NCI-H2196 treated with DMSO at 0.1 percent for 48 hours (cell line): ENCODE data around the gene CDKAL1.

ENCODE experiments used
- DNase-seq: peaks from one replicate; lab custom pipeline; 2025; ENCODE audit not compliant: unreplicated experiment; lab: John Stamatoyannopoulos, UW

CDKAL1 gene

GRCh38 chr6:21131406-21131805 lies 597.1 kb downstream of the CDKAL1 start:
- no peak for DNase-seq

DNA sequence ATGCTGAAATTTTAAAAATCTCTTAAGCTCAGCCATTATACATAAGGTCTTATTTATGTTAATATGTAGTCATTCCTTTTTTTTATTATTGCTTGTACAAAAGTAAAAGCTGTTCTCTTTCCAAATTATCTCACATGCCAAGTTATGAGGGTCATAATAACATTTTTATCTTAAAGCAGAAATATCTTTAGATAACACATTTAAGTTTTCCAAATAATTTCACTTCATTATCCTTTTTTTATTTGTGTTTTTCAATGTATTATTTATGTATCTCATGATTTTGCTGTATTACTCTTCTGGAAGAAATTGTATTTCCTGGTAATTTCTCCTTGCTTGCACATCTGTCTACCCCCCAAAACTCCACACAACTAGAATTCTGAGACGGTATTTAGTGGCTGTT lies 598.2 kb downstream of the CDKAL1 start:
- no peak for DNase-seq

GRCh38 chr6:21132856-21133838 lies 598.9 kb downstream of the CDKAL1 start:
- DNase-seq: no peak

GRCh38 chr6:21133901-21134300 lies 599.6 kb downstream of the CDKAL1 start:
- no peak for DNase-seq

GRCh38 chr6:21134356-21134755 lies 600.1 kb downstream of the CDKAL1 start:
- DNase-seq: no peak

DNA sequence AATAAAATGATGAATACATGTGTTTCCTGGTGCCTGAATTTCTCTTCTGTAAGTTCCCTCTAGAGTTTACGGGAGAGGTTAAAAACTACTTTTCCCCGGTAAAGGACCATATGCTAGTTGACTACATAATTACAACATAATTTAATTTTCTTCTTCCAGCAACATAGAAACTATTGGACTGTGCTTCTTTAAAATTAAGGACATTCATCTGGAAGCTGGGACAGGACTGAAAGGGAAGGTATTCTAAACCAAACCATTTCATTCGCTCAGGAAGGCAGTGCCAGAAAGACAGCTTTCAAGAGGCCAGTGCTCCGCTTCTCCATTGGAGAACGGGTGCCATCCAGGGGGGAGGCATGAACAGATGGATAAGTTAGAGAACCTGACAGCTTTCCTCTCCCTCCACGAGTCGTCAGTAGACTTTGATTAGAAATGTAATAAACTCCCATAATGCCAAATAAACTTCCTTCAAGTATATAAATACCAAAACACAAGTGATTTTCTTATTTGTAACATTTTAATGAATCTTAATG lies 601.3 kb downstream of the CDKAL1 start:
- no peak for DNase-seq

DNA sequence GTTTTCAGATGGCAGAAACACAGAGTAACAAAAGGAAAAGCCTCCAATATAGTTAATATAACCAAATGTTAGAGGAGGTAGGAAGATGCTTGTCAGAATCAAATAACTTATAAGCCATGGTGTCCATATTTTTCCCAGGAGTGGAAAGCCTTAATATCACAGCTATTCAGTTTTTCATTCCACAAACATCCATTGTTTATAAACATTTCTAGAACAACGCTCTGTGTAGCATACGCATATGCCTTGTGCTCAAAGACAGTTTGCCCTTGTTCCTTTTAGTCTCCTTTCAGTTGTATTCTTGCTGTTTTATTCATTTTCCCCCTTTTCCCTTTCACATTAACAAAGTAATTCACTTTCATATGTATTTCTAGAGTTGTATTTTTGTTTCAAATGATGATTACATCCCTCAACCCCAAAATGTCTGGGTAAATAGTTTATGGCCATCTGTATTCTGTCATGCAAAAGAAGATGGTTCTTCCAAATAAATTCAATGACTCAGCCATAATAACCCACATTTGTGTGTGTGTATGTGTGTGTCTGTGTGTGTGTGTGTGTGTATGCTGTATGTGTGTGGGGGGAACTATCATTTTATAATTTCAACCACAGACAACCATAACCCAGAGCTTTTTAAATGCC lies 603.6 kb downstream of the CDKAL1 start:
- DNase-seq: no peak

DNA sequence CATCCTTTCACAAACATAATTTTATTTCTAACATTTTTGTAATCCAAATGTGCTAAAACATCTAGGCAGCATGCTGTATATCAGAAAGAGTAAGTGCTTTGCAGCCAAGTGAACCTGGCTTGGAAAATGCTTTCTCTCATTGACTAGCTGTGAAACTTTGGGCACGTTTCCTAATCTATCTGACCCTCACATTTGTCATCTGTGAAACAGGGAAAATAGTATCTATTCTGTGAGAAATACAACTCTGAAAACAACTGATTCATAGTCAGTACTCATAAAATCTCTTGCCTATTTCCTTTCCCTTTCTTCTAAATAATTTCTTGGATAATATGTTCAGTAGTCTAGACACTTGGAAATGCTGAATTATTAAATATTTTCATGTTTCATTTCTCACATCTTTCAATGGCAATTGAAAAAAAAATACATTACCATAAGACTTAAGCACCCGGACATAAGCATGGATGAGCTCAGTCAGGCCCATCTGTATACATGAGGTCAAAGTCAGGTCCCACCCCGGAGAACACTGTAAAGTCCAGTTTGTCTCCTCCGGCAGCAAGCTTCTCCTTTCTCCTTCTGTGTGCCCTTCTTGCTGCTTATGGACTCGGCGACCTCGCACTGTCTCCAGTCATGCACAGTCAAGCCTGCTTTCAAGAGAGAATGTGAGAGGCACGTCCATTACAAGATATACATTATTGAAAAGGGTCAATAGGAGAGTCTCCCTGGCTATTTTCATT lies 604.2 kb downstream of the CDKAL1 start:
- no peak for DNase-seq

GRCh38 chr6:21140966-21141365 lies 606.7 kb downstream of the CDKAL1 start:
- no peak for DNase-seq

DNA sequence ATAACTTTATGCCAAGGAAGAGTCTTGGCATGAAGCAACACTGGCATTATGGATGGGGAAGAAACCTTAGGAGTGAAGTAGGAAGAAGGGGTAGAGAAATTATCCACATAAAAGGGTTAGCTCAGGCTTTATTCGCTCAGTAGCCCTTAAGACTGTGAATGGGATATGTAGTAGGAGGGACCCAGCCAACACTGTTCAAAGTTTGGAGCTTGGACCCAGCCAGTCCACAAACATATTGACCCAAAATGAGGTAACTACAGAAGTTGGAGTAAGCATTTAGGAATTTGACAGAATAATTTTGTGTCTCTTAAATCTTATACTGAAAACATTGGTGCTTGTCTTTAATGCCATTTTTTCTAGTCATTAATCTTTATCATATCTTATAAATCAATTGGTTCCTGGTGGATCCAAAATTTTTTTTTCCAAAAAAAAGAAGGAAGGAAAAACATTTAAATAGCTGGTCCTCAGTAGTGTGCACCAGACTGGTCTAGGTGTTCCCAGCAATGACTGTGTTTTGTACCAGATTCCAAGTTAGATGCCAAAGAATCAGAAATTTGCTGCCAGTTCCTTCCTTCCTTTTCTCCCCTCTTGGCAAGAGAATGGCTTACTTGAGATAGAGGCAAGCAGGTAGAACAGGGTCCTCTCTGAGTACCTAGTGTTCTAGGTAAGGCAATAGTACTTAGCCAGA lies 607.5 kb downstream of the CDKAL1 start:
- no peak for DNase-seq

DNA sequence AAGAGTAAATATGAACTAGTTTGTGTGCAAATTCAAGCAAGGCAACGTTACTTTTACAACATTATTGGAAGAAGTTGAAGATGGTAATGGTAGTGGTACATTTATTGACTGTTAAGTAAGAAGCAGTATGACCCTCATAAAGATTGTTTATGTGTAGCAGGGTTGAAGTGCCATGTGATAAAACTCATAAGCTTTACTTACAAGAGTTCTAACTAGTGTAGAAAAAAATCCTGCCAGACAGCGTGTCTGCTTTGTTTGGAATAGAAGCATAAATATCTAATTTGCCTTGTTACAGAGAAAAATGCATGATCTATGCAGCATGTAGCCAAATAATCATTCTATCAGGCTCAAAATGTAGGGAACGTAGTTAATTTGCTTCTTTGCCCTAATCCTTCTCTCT lies 608.5 kb downstream of the CDKAL1 start:
- DNase-seq: no peak

GRCh38 chr6:21143645-21144044 lies 609.4 kb downstream of the CDKAL1 start:
- no peak for DNase-seq

DNA sequence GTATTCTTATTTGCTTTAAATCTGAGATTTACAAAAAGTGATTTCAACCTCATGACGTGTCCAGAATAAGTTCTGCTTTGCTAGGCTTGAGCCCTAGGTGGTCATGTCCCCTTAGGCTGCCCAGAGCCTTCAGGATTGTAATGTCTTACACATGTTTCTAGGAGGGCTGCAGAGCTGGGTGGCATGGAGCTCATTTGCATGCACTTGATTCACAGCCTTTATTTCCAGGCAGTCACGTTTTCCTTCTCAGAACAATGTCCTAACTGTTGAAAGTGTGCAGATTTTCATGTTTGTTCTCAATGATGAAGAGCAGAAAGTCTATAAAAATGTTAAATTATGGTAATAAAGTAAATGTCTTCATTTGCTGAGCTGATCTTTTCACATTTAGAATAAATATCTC lies 610.7 kb downstream of the CDKAL1 start:
- no peak for DNase-seq

DNA sequence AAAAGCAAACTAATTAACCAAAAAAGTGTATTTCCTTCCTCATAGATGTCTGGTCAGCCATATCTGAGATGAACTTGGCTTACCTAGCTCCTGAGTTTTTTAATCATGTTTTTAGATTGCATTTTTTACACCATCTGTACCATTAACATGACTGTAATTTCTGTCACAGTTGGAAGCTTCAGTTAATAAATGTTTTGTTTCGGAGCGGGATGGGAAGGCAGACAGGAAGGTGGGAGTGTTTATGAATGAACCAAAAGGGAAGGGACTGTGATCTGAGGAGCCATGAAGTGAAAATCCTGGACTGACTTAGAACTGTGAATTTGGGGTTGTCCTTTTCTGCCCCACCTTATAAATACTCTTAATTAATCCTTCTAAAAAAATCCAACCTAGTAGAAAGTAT lies 613.7 kb downstream of the CDKAL1 start:
- DNase-seq: no peak

GRCh38 chr6:21149470-21149869 lies 615.2 kb downstream of the CDKAL1 start:
- DNase-seq: no peak

- DNase-seq: no peak
These were observed 616.4 kb downstream of the CDKAL1 start for GRCh38 chr6:21150667-21151066.

DNA sequence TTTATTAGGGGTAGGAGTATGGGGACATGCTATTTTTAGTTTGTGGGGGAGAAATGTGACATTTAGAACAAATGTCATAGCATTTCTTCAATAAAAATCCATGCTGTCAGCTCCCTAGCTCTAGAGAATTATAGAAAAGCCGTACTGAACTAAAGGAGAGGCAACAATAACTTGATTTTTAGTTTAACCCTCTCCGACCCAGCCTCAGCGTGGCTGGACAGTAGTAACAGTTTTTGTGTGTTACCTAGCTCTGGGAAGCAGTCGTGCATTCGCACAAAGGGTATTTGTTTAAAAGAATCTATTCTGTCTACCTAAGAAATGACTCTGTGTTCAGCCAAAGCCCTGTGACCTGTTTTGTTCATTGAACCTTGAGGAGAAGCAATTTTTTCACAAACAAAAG lies 616.9 kb downstream of the CDKAL1 start:
- no peak for DNase-seq

DNA sequence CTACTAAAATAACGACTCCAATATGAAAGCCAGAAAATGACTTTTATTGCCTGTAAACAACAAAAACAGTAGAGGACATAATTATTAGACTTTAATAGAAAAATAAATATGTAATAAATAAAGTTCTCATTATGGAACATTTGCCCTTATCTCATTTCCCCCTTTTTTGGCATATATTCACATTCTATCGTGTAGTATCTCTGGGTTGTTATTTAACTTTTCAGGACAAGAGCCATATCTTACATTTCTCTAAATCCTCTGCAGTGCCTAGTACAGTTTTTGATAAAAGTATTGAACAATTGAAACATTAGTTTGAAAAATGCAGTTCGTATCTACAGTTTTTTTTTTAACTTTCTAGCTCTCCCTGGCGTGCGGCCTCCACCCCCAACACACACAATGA lies 617.3 kb downstream of the CDKAL1 start:
- DNase-seq: no peak

- DNase-seq: no peak
These were observed 623.1 kb downstream of the CDKAL1 start for GRCh38 chr6:21157186-21157929.

DNA sequence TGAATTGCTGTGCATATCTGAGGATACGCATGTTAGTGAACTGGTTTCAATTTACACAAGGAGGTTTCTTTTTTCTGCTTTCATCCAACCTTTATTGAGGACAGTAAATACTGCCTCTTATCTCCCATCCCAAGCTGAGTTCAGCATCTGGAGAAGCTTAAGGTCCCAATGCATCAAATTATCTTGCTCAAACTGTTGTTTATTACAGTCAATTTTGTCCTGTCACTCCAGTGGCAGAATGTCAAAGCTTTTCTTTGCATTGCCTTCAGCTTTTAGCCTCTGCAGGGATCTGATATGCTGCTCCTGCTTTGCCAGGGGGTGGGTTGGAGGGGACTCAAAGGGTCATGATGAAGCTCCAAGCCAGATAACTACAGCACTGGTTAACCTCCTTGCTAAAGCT lies 623.9 kb downstream of the CDKAL1 start:
- DNase-seq: no peak
